Activated CD4-positive, alpha-beta T cell treated with anti-CD3 and anti-CD28 coated beads, Interleukin-2, amount 50 U/mL, for 24 hours (primary cell): ENCODE results near the gene HAUS6.
"Not testable (repeated sequence)": the region's sequence is repeated elsewhere in the genome, so short reads cannot be mapped to it uniquely, and the experiment has no call there.

Experiments
- DNase-seq, 2 donors: peaks; one replicate each; pipeline ENCODE4 v3.0.0-alpha.2; 2020; ENCODE audit warnings: low read depth in 1 of 2, low spot score in 1 of 2

HAUS6 gene

DNA sequence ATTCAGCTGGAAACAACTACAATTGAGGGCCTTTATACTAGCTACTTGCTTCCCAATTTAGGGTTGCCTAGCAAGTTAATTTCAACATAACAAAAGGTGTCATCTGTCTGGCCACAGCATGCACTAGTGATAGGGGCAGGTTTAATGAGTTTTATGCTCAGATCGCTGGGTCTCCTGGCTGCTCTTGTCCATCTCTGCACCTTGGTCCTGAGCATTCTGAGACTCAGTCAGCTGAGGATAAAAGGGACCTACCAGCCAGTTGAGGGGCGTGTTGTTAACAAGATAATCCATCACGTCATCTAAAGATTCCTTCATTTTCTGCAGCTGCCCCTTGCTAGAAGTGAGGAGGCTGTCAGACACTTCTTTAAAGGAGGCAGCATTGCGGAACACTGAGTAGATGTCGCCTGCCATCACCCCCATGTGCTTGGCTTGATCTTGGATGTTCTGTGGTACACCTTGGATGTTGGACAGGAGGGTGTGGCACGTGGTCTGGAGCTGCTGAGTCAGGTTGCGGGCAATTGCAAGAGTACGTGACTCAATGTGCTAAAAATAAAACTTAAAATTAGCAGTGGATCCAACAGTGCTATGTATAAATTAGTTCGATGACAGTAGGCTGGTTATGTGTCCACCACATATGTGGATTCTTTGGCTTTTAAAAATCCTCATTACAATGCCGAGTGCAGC, 13.5 kb upstream of the HAUS6 start:
- no peak for DNase-seq

DNA sequence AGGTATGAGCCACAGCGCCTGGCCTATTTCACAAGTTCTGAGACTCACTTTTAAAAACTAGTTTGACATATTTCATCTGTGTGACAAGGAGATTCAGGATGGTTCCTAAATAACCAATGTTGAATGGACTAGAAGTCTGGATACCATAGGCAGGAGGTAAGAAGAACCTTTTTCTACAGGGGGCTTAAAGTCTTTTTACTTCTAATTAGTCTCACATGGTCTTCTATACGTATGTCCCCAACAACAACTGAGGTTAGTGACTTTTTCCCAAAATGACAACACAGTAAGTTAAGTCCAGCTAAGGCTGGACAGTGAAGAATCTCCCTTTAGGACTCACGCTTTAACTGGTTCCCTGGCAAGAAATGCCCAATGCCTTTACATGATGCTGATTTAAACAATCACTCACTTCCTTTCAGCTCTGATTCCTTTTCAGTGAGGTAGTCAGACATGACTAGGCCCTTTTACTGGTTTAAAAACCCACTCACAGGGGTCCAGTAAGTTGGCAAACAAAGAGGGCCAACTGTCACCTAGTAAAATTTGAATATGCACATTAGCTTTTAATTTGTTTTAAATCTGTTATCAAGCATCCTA, 12.1 kb upstream of the HAUS6 start:
- no peak for DNase-seq

DNA sequence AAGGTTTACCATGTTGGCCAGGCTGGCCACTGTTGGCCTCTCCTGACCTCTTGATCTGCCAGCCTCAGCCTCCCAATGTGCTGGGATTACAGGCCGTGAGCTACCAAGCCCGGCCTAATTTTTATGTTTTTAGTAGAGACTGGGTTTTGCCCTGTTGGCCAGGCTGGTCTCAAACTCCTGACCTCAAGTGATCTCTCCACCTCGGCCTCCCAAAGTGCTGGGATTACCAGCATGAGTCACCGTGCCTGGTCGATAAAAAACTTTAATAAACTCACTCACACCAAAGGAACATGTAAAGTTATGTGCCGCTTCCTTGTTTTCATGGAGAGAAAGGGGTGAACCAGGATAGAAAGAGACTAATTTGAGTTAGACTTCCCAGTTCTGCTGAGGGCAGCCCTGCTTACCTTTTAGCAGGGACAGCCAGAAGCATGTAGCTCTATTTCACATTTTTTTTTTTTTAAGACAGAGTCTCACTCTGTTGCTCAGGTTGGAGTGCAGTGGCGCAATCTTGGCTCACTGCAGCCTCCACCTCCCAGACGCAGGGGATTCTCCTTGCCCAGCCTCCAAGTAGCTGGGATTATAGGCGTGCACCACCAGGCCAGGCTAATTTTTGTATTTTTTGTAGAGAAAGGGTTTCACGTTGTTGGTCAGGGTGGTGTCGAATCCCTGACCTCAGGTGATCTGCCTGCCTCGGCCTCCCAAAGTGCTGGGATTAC, 11.4 kb upstream of the HAUS6 start:
- no peak for DNase-seq

DNA sequence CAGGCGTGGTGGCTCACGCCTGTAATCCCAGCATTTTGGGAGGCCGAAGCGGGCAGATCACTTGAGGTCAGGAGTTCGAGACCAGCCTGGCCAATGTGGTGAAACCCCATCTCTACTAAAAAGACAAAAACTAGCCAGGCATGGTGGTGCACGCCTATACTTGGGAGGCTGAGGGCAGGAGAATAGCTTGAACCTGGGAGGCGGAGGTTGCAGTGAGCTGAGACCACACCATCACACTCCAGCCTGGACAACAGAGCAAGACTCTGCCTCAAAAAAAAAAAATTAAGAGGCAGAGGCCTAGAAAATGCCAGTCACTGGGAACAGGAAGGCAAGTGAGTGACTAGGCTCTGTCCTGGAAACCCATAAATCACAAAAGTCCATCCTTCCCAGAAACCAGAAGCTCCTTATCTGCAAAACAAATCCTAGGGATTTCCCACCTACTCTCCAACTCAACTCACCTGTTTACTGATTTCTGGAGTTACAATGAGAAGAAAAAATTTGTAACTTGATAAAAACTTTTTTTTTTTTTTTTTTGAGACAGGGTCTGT, 10.4 kb upstream of the HAUS6 start:
- not testable (repeated sequence) for DNase-seq

DNA sequence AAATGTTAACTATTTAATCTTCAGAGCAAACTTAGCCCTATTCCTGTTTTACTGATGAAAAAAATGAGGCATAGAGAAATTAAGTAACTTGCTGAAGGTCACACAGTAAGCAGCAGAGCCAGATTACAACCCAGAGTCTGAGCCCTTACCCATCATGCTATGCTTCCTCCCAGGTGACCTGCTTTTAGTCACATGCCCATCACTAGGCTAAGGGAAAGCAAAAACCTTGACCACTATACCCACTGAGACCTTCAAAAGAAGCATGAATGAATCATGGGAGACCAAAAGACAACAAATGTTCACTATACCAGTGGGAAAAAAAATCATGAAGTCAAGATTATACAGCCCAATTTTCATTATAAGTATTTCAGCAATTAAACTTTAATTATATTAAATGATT, 5.3 kb upstream of the HAUS6 start:
- DNase-seq: no peak

DNA sequence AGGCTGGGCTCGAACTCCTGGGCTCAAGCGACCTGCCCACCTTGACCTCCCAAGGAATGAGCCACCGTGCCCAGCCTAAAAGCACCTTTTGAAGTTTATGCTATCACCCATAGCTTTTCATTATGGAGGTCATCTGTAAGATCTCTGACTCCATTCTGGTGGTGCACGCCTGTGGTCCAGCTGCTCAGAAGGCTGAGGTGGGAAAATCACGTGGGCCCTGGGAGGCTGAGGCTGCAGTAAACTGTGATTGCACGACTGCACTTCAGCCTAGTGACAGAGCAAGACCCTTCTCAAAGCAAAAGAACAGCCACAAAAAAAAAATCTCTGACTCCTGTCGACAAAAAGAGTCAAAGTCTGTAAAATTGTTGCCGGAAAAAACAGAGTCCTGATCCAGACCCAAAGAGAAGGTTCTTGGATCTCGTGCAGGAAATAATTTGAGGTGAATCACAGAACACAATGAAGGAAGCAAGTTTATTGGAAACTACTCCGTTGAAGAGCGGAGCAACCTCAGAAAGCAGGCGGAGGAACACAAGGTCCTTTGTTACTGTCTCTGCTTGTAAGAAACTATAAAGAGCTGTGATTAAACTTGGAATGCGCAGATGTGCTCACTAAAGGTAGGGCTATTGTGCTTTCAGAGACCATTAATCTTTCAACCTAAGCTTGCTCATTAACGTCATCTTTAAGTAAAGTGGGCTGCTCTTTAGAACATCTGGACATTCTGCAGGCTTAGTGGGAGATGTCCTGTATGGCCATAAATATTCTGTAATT, 2.0 kb upstream of the HAUS6 start:
- no peak for DNase-seq

DNA sequence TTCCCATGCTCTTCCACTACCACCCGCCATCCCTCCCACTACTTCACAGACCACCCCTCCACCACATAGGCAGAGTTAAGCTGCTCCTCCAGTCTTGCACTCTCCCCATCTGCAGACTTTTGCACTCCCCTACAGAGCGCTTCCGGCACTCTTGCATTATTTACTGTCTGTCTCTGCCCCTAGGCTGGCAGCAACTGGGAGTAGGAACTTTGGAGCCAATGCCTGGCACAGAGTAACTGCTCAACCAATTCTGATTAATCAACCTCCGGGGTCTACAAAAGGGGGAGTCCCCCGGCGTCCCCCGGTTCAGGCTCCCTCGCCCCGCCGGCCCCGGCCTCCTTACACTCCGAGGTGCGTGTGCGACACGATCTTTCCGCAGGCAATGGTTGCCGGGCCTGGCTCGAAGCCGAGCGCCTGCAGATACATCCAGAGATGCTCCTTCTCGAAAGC, 498 bp downstream of the HAUS6 start:
- DNase-seq: peak; percentile 1 to 13

DNA sequence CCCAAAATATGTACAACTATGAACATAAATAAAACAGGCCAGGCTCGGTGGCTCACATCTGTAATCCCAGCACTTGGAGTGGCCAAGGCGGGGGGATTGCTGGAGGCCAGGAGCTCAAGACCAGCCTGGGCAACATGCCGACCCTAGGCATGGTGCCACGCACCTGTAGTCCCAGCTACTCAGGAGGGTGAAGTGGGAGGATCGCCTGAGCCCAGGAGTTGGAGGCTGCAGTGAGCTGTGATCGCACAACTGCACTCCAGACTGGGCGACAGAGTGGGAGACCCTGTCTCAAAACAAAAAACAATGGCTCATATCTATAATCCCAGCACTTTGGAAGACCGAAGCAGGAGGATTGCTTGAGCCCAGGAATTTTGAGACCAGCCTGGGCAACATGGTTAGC, 1.5 kb downstream of the HAUS6 start:
- DNase-seq: no peak

DNA sequence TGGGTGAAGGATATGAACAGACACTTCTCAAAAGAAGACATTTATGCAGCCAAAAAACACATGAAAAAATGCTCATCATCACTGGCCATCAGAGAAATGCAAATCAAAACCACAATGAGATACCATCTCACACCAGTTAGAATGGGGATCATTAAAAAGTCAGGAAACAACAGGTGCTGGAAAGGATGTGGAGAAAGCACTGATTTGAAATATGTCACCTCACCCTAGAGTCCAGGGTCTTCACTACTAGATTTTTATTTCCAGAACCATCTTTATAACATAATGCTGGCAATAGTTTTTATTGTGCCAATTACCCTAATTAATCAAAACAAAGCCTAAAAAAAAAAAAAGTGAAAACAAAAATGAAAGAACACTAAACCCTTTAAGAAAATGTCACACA, 5.3 kb downstream of the HAUS6 start:
- DNase-seq: not testable (repeated sequence)

DNA sequence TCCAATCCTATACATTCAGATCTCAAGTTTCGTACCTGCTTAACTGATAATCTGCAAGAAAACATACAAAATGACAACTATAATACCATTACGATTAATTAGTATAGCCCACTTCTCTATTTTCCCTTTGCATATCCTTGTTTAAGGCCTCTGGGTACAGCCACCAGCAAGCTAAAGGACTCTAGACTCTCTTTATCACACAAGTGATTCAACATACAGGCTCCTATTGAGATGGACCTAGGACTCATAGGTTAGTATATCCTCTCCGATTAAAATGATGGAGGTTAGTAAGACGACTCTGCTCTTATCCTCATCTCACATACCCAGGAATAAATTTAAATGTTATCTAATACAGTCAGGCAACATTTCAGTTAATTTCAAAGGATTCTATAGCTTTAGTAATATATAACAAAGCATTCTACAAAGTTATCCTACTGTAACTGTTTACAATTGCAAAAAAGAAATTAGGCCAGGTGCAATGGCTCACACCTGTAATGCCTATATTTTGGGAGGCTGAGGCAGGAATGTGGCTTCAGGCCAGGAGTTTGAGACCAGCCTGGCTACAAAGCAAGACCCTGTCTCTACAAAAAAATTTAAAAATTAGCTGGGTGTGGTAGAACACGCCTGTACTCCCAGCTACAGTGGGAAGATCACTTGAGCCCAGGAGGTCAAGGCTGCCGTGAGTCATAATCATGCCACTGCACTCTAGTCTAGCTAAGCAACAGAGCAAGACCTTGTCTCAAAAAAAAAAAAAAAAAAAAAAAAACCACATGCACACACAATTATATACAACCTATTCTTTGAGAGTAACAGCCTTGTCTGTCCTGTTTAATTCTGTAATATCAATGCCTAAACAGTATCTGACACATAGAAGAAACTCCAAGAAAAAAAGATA, 15.4 kb downstream of the HAUS6 start:
- no peak for DNase-seq

DNA sequence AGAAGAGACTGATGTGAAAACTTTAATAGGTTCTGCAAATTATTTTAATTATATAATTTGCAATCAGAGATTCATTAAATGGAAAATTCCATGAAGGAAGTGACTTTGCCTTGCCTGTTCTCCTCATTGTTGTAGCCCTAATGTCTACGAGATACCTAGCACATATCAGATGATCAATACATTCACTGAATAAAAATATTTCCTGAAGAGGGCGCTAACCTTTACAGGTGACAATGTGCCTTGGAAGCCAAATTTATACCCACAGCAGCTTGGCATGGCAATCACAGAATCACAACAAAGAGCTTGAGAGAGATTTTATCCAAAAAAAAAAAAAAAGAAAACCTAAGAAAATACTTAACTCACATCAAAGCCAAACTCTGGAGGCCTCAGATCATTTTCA, 17.4 kb downstream of the HAUS6 start:
- DNase-seq: no peak

DNA sequence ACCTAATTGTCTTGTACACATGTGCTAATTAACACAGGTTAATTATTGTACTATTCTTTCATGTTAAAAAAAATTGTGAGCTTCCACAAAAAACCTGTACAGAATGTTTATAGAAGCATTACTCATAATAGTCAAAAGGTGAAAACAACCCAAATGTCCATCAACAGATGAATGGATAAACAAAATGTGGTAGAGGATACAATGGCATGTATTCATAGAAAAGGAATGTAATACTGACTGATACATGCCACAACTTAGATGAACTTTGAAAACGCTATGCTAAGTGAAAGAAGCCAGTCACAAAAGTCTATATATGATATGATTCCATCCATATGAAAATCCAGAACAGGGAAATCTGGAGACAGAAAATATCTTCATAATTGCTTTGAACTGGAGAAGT, 27.9 kb downstream of the HAUS6 start:
- no peak for DNase-seq

DNA sequence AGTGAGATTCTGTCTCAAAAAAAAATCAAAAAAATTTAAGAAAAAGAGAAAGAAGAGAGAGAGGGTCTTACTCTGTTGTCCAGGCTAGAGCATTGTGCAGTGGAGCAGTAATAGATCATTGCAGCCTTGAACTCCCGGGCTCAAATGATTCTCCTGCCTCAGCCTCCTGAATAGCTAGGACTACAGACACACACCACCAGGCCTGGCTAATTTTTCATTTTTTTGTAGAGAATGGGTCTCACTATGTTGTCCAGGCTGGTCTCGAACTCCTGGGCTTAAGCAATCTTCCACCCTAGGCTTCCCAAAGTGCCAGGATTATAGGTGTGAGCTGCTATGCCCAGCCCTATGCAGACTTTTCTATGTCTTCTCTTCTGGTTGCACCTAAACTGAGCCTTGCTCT, 28.5 kb downstream of the HAUS6 start:
- DNase-seq: no peak

DNA sequence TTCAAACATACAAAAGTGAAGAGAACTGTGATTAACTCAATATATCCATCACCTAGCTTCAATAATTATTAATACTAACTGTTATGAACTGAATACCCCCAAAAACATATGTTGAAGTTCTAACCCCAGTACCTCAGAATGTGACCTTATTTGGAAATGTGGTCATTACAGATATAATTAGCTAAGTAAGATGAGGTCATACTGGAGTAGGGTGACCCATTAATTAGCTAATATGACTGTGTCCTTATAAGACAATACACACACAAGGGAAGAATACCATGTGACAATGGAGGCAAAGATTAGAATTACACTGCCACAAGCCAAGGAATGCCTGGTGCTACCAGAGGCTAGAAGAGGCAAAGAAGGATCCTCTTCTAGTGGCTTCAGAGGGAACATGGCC, 45.7 kb downstream of the HAUS6 start:
- DNase-seq: no peak

DNA sequence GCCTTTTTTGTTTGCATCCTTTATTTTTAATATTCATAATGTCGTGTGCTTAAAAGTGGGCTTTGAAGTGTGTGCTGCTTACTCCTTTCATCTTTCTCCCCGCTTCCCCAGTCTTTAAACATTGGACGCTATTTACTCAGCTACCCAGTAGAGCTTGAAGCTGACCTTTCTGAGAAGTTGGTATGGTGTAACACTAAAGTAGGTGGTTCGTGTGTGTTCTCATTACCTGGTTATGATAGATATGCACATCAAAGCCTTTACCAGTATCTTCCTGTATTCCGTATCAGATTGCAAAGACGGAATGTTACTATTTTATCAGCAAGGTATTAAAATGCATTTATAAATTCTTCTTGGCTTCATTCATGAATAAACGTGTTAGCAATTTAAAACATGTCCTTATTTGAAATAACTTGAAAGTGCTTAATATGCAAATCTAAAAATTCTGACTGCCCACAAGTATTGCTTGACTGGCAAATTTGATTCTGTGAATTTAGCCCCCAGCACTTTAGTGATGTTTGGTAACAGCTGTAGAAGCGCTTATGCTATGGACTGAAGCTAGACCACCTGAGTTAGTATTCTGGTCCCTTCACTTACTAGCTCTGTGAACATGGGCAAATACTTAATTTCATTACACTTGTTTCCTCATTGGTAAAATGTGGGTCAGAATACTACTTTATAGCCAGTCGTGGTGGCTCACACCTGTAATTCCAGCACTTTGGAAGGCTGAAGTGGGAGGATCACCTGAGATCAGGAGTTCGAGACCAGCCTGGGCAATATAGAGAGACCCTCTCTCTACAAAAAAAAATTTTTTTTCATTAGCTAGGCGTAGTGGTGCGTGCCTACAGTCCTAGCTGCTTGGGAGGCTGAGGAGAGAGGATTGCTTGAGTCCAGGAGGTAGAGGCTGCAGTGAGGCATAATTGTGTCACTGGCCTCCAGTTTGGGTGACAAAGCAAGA, 51.8 kb downstream of the HAUS6 start:
- no peak for DNase-seq

DNA sequence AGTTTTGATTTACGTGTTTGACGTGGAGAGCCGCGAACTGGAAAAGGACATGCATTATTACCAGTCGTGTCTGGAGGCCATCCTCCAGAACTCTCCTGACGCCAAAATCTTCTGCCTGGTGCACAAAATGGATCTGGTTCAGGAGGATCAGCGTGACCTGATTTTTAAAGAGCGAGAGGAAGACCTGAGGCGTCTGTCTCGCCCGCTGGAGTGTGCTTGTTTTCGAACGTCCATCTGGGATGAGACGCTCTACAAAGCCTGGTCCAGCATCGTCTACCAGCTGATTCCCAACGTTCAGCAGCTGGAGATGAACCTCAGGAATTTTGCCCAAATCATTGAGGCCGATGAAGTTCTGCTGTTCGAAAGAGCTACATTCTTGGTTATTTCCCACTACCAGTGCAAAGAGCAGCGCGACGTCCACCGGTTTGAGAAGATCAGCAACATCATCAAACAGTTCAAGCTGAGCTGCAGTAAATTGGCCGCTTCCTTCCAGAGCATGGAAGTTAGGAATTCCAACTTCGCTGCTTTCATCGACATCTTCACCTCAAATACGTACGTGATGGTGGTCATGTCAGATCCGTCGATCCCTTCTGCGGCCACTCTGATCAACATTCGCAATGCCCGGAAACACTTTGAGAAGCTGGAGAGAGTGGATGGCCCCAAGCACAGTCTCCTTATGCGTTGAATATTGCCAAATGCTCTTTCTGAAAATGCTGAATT, 52.6 kb downstream of the HAUS6 start:
- DNase-seq: no peak

DNA sequence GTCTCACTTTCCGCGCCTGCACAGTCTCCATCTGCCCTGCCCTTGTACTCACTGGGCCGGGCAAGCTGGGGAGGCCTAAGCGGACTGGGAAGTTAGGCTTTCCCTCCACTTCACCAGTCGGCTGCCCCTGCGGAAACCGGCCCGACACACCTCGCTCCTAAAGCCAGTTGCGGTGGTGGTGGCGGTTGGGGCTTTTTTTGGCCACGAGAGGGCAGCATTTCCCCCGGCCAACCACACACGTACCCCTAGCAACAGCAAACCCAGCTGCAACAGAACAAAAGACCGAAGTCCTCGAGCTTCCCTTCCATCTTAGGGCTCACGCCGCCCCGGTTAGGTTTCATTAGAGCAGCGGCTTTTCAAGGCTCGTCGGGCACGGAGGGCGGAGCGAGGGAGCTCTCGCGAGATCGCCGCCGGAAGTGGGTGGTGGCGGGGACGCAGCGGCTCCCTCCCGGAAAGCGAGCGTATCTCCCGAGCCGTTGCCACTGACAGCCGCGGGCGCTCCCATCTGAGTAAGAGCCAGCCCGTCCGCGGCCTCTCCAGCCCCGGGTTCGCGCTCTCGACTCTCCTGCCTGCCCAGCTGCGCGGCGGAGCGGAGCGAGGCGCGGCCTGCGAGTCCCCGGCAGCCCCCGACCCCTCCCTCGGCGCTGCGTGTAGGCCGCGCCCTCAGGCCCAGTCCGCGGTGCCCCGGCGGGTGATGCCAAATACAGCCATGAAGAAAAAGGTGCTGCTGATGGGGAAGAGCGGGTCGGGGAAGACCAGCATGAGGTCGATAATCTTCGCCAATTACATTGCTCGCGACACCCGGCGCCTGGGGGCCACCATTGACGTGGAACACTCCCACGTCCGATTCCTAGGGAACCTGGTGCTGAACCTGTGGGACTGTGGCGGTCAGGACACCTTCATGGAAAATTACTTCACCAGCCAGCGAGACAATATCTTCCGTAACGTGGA, 53.5 kb downstream of the HAUS6 start, which contains the start of gene RRAGA:
Gene RRAGA, plus strand, starts transcription at position 462 of the 951 bp plus-strand sequence. Its CDS starts 233 bp downstream, at position 695.
- DNase-seq: peak; percentile 86 to 90
